Measurements from ENCODE around the gene HECTD1. TPM values are rescaled to one million over a fixed set of nuclear protein-coding genes. Genes with fewer than 3 reads are reported as not detected.

HECTD1 gene
- total and polyA plus RNA-seq, 9 of the 15 experiments (the other 6 are each of a cell fraction or from before 2014, with no cell fraction given): 27.9 to 111 (median 78.1) TPM

DNA sequence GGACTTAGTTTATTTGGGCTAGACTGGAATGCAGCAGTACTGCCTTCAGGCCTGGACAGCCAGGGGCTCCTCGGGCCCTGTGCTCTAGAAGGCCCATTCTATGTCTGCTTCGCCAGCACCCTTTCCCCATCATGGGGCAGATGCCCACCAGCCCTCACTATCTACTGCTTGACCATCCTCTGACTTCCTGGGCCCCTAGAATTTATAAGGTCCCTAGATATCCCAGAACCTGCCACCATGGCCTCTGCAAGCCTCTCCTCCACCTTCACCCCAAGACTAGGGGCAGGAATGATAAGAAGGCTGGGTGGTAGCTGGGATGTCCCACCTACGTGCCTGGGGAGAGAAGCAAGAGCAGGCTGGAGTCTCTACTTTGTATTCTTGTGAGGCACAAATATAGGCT lies 122.6 kb downstream of the HECTD1 start:
- Histone ChIP-seq H2AFZ (ENCODE audit: low read depth, low read length) (no peak overlapping the region), H3K36me3 (ENCODE audit: control insufficient read depth, insufficient read depth, low read length) (no peaks in the 10 kb centered on the region), H3K27ac (ENCODE audit: extremely low read depth, low read depth, low read length) (no peak overlapping the region), H3K79me2 (ENCODE audit: control insufficient read depth, insufficient read depth, low read length) (no peaks in the 10 kb centered on the region), H3K4me2 (ENCODE audit: insufficient read depth, low read length) (no peak overlapping the region), H3K9ac (ENCODE audit: insufficient read depth in 1 of 2, low read depth in 2 of 2, low read length in 2 of 2) (no peak overlapping the region), H4K20me1 (replicated peaks; ENCODE audit: control insufficient read depth, insufficient read depth, low read length) (no peaks in the 10 kb centered on the region), H3K9me1 (ENCODE audit: control insufficient read depth, insufficient read depth, low read length) (no peaks in the 10 kb centered on the region), H3K4me1 (replicated peaks in 1 of 2; ENCODE audit: control insufficient read depth in 2 of 2, insufficient read depth in 2 of 2, low read length in 2 of 2) (peaks cover 0 to 4% of the 10 kb centered on the region in 2 experiments; a peak in 3 of 5 replicates), H3K4me3 (no peak overlapping the region), H3K27me3 (ENCODE audit: control insufficient read depth in 2 of 2, insufficient read depth in 2 of 2, low read length in 2 of 2) (no peaks in the 10 kb centered on the region), H3K9me3 (replicated peaks; ENCODE audit: control insufficient read depth, insufficient read depth, low read depth, low read length) (no peaks in the 10 kb centered on the region)
- FAIRE-seq (no peak), DNase-seq (ENCODE audit: extremely low read depth in 1 of 4, low spot score in 3 of 4) (no peak), ATAC-seq (no peak)
- in situ Hi-C loops (cut with MboI) (no loop called here), intact Hi-C loops (cut with micrococcal nuclease) (loop anchor here (10.0 kb wide), 1 partner anchor 270 kb away; no protein-coding TSS in a partner anchor)
- 94% methylated on average over 2 of the region's 3 CpGs for WGBS (ENCODE audit: insufficient coverage, low coverage, missing lambda C conversion rate)
- ChIA-PET CTCF (ENCODE audit: low intra/inter-chr PET ratio) (no interaction called here), POLR2A (interaction anchor here (0.6 to 0.7 kb wide), 2 partner anchors 104 to 264 kb away, joined by 3 read pairs; no protein-coding TSS in a partner anchor)
- TF ChIP-seq, protein P1, sequence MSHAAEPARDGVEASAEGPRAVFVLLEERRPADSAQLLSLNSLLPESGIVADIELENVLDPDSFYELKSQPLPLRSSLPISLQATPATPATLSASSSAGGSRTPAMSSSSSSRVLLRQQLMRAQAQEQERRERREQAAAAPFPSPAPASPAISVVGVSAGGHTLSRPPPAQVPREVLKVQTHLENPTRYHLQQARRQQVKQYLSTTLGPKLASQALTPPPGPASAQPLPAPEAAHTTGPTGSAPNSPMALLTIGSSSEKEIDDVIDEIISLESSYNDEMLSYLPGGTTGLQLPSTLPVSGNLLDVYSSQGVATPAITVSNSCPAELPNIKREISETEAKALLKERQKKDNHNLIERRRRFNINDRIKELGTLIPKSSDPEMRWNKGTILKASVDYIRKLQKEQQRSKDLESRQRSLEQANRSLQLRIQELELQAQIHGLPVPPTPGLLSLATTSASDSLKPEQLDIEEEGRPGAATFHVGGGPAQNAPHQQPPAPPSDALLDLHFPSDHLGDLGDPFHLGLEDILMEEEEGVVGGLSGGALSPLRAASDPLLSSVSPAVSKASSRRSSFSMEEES (CRISPR knock-in tag; IDR thresholded peaks at IDR 0.05): no peak
- TF ChIP-seq MYNN (IDR thresholded peaks at IDR 0.05): no peak
- no peak for TF ChIP-seq MYNN (CRISPR knock-in tag; IDR thresholded peaks at IDR 0.05)
- TF ChIP-seq POLR3A (IDR thresholded peaks at IDR 0.05; ENCODE audit: borderline replicate concordance, extremely low read depth, insufficient read depth, insufficient read length): no peak
- TF ChIP-seq, protein P2, sequence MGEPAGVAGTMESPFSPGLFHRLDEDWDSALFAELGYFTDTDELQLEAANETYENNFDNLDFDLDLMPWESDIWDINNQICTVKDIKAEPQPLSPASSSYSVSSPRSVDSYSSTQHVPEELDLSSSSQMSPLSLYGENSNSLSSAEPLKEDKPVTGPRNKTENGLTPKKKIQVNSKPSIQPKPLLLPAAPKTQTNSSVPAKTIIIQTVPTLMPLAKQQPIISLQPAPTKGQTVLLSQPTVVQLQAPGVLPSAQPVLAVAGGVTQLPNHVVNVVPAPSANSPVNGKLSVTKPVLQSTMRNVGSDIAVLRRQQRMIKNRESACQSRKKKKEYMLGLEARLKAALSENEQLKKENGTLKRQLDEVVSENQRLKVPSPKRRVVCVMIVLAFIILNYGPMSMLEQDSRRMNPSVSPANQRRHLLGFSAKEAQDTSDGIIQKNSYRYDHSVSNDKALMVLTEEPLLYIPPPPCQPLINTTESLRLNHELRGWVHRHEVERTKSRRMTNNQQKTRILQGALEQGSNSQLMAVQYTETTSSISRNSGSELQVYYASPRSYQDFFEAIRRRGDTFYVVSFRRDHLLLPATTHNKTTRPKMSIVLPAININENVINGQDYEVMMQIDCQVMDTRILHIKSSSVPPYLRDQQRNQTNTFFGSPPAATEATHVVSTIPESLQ (CRISPR knock-in tag; IDR thresholded peaks at IDR 0.05): no peak
- TF ChIP-seq, protein P3, sequence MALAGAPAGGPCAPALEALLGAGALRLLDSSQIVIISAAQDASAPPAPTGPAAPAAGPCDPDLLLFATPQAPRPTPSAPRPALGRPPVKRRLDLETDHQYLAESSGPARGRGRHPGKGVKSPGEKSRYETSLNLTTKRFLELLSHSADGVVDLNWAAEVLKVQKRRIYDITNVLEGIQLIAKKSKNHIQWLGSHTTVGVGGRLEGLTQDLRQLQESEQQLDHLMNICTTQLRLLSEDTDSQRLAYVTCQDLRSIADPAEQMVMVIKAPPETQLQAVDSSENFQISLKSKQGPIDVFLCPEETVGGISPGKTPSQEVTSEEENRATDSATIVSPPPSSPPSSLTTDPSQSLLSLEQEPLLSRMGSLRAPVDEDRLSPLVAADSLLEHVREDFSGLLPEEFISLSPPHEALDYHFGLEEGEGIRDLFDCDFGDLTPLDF (CRISPR knock-in tag; IDR thresholded peaks at IDR 0.05): no peak
- no peak for TF ChIP-seq NR2C1 (IDR thresholded peaks at IDR 0.05)
- no peak for TF ChIP-seq NR2C1 (tag; IDR thresholded peaks at IDR 0.05)
- no peak for TF ChIP-seq MAFF (IDR thresholded peaks at IDR 0.05; ENCODE audit: low read length)
- TF ChIP-seq ZNF707 (CRISPR knock-in tag; conservative IDR thresholded peaks at IDR 0.05): no peak
- TF ChIP-seq ZNF174 (CRISPR knock-in tag; IDR thresholded peaks at IDR 0.05): no peak
- TF ChIP-seq NFXL1 (CRISPR knock-in tag; IDR thresholded peaks at IDR 0.05): no peak
- TF ChIP-seq, protein P4, sequence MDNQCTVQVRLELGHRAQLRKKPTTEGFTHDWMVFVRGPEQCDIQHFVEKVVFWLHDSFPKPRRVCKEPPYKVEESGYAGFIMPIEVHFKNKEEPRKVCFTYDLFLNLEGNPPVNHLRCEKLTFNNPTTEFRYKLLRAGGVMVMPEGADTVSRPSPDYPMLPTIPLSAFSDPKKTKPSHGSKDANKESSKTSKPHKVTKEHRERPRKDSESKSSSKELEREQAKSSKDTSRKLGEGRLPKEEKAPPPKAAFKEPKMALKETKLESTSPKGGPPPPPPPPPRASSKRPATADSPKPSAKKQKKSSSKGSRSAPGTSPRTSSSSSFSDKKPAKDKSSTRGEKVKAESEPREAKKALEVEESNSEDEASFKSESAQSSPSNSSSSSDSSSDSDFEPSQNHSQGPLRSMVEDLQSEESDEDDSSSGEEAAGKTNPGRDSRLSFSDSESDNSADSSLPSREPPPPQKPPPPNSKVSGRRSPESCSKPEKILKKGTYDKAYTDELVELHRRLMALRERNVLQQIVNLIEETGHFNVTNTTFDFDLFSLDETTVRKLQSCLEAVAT (IDR thresholded peaks at IDR 0.05): no peak
- TF ChIP-seq ZNF77 (CRISPR knock-in tag; IDR thresholded peaks at IDR 0.05): no peak
- TF ChIP-seq ZNF785 (CRISPR knock-in tag; IDR thresholded peaks at IDR 0.05): no peak
- TF ChIP-seq NCOA6 (IDR thresholded peaks at IDR 0.05): no peak
- no peak for TF ChIP-seq ZNF253 (CRISPR knock-in tag; conservative IDR thresholded peaks at IDR 0.05)
- TF ChIP-seq ZBTB17 (CRISPR knock-in tag; IDR thresholded peaks at IDR 0.05): no peak
- TF ChIP-seq FOSL1 (tag; conservative IDR thresholded peaks at IDR 0.05): no peak
- BruUV-seq (replicated peaks): no TSS peak

Data from K562 (cell line).